ENCODE results near the gene SEC24D. TPM values are rescaled to one million over a fixed set of nuclear protein-coding genes. Genes with fewer than 3 reads are reported as not detected.

The SEC24D gene
- total RNA-seq, result 25.7 and 65.6 TPM in 2 replicates

DNA sequence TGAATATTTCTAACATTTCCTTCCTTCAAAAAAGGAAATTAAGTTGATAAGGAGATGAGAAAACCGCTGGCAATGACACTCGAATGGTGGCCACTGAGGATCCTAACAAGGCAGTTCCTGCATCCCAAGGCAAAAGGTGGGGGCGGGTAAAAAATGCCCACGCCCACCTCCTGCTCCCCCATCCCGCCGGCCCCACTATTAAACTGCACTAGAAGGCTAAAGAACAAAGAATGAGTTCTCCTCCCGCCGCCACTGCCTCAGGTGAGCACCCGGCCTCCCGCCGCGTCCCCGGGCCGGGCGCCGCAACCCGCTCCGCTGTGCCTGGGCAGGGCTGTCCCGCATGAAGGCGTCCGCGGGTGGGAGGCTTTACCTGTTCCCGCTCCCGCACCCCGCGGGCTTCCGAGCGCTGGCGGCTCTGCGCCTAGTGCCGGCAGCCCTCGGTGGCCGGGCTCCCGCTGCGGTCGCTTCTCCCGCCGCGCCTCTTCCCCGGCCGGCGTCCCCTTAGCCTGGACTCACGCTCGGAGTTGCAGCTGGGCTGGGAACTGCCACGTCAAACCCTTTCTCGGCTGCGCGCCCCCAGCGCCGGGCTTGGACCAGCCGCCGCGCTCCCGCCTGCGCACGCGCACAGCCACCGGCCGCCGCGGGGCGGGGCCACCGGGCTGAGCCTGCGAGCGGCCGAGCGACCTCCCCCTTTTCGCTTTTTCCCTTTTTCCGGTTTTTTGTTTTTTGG is at the start of gene SEC24D:
SEC24D (minus strand) TSS at position 556 of the 730 bp plus-strand sequence. CDS start 2,430 bp downstream, outside the sequence.

DNA sequence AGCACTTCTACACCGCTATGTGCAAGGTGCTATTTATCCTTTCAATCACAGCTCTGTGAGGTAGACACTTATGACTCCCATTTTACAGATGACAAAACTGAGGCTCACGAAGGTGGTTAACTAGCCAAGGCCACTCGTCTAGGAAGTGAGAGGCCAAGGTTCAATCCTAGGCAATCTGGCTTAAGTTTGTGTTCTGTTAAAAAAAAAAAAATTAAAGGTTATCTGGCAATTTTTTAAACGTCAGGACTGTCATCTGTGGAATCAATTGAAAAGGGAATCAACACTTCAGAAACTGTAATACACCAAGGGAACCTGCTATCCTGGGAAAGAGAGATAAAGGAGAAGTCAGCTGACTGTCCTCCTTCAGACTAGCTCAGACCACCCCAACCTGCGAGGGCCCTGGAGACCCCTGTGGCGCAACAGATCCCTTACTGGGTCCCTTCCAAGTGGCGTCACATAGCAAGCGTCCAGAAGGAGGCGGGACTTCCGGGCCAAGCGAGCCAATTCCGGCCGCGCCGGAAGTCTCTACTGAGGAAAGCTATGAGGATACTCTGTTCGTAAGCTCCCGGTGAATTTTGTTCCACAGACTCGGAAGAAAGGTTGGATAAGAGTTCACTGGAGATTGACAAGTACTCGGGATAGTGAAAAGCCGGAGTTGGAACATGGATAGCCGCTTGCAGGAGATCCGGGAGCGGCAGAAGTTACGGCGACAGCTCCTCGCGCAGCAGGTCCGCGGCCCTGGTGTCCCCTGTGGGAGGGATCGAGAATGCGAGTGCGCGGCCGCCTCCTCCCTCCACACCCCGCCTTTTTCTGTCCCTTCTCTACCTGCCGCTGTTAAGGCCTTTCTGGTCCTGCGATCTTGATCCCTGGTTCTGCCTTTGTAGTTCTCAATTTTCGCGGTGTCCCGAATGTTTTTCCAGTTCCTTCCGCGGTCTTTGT is 150.8 kb downstream of the SEC24D start, which contains the start of gene METTL14:
METTL14 (plus strand) TSS at position 520 of the 939 bp plus-strand sequence; CDS start at position 663, 143 bp downstream.

Other genes starting within 250 kb of the SEC24D start
- 15.9 and 29.3 TPM in 2 replicates for gene METTL14, start 150.7 kb downstream of the SEC24D start, total RNA-seq
- 0.32 and 0.44 TPM in 2 replicates for gene SYNPO2, start 52.7 kb upstream of the SEC24D start, total RNA-seq